Measurements from ENCODE around the gene TANC1.
"Not testable (repeated sequence)": the region's sequence is repeated elsewhere in the genome, so short reads cannot be mapped to it uniquely, and the experiment has no call there.

TANC1 gene

GRCh38 chr2:159136391-159136790 lies 168.0 kb downstream of the TANC1 start:
- peaks cover 30% of the 10 kb centered on the region for H3K4me1 ChIP-seq (ENCODE audit: control insufficient read depth, insufficient read depth, low read length)
- H3K27me3 ChIP-seq (ENCODE audit: control insufficient read depth, insufficient read depth, low read length): no peaks in the 10 kb centered on the region
- H3K9me3 ChIP-seq (ENCODE audit: control insufficient read depth, low read length): no peaks in the 10 kb centered on the region
- H3K9ac ChIP-seq (ENCODE audit: low read length): no peak overlapping the region
- H3K4me3 ChIP-seq (ENCODE audit: low read length): no peak overlapping the region
- H3K36me3 ChIP-seq (ENCODE audit: control insufficient read depth, insufficient read depth, low read length): no peaks in the 10 kb centered on the region

DNA sequence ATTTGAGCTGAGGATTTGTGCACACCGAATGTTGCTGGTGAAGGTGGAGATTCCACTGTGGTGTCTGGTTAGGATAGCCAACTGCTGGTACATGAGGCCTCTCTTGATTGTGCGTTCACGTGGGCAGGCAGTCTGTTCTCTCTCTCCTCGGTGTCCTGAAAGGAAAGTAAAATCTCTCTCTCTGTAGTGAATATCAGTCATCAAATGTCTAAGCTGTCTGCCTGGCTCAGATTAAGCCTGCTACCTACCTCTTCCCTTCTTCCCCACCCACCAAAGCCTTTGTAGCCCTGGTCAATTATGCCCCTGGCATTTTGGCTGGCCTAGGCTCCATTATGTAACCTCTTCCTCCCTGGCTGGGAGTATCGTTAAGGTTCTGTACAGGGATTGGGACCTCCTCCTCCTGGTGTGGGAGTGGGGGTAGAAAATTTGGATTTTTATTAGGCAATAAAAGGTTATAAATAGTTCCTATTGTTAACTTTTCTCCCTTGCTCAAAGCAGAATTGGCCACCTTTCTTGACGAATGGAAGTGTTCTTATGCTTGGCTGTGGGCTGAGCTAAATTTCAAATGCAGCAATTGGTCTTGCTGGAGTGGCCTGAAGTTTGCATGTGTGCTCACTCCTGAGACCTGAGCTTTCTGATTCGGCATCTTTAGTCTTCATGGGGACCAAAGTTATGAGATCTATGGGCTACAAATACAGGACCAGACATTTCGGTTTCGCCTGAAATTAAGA lies 169.2 kb downstream of the TANC1 start:
- no peak overlapping the region for H3K9ac ChIP-seq (ENCODE audit: low read length)
- peaks cover 25% of the 10 kb centered on the region for H3K4me1 ChIP-seq (ENCODE audit: control insufficient read depth, insufficient read depth, low read length)
- no peaks in the 10 kb centered on the region for H3K36me3 ChIP-seq (ENCODE audit: control insufficient read depth, insufficient read depth, low read length)
- no peaks in the 10 kb centered on the region for H3K27me3 ChIP-seq (ENCODE audit: control insufficient read depth, insufficient read depth, low read length)
- no peaks in the 10 kb centered on the region for H3K9me3 ChIP-seq (ENCODE audit: control insufficient read depth, low read length)
- no peak overlapping the region for H3K4me3 ChIP-seq (ENCODE audit: low read length)

GRCh38 chr2:159138642-159139182 lies 170.3 kb downstream of the TANC1 start:
- H3K4me3 ChIP-seq (ENCODE audit: low read length): no peak overlapping the region
- H3K4me1 ChIP-seq (ENCODE audit: control insufficient read depth, insufficient read depth, low read length): peaks cover 25% of the 10 kb centered on the region

GRCh38 chr2:159139216-159139933 lies 170.9 kb downstream of the TANC1 start:
- Histone ChIP-seq H3K9ac (ENCODE audit: low read length) (no peak overlapping the region), H3K4me1 (ENCODE audit: control insufficient read depth, insufficient read depth, low read length) (peaks cover 25% of the 10 kb centered on the region), H3K9me3 (ENCODE audit: control insufficient read depth, low read length) (no peaks in the 10 kb centered on the region), H3K4me3 (ENCODE audit: low read length) (no peak overlapping the region), H3K36me3 (ENCODE audit: control insufficient read depth, insufficient read depth, low read length) (no peaks in the 10 kb centered on the region), H3K27me3 (ENCODE audit: control insufficient read depth, insufficient read depth, low read length) (no peaks in the 10 kb centered on the region)

More at GRCh38 chr2:159138642-159139182, 170.3 kb downstream of the TANC1 start:
- Histone ChIP-seq H3K9me3 (ENCODE audit: control insufficient read depth, low read length) (no peaks in the 10 kb centered on the region), H3K27me3 (ENCODE audit: control insufficient read depth, insufficient read depth, low read length) (no peaks in the 10 kb centered on the region), H3K9ac (ENCODE audit: low read length) (no peak overlapping the region), H3K36me3 (ENCODE audit: control insufficient read depth, insufficient read depth, low read length) (no peaks in the 10 kb centered on the region)

- H3K9ac ChIP-seq (ENCODE audit: low read length): no peak overlapping the region
- H3K4me3 ChIP-seq (ENCODE audit: low read length): no peak overlapping the region
- H3K27me3 ChIP-seq (ENCODE audit: control insufficient read depth, insufficient read depth, low read length): no peaks in the 10 kb centered on the region
- H3K36me3 ChIP-seq (ENCODE audit: control insufficient read depth, insufficient read depth, low read length): no peaks in the 10 kb centered on the region
- H3K9me3 ChIP-seq (ENCODE audit: control insufficient read depth, low read length): no peaks in the 10 kb centered on the region
- peaks cover 21% of the 10 kb centered on the region for H3K4me1 ChIP-seq (ENCODE audit: control insufficient read depth, insufficient read depth, low read length)
Measured at GRCh38 chr2:159140070-159140769, 171.8 kb downstream of the TANC1 start.

DNA sequence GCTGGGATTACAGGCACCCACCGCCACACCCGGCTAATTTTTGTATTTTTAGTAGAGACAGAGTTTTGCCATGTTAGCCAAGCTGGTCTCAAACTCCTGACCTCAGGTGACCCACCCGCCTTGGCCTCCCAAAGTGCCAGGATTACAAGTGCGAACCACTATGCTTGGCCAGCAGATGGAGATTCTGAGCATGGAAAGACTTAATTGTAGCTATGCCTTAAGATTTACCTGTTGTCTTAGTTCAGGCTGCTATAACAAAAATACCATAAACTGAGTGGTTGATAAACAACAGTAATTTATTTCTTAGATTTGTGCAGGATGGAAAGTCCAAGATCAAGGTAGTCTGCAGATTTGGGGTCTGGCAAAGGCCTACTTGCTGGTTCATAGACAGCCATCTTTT lies 172.4 kb downstream of the TANC1 start:
- H3K27me3 ChIP-seq (ENCODE audit: control insufficient read depth, insufficient read depth, low read length); H3K4me3 ChIP-seq (ENCODE audit: low read length); H3K9ac ChIP-seq (ENCODE audit: low read length); H3K36me3 ChIP-seq (ENCODE audit: control insufficient read depth, insufficient read depth, low read length); H3K9me3 ChIP-seq (ENCODE audit: control insufficient read depth, low read length): not testable (repeated sequence)
- H3K4me1 ChIP-seq (ENCODE audit: control insufficient read depth, insufficient read depth, low read length): peaks cover 15% of the 10 kb centered on the region

DNA sequence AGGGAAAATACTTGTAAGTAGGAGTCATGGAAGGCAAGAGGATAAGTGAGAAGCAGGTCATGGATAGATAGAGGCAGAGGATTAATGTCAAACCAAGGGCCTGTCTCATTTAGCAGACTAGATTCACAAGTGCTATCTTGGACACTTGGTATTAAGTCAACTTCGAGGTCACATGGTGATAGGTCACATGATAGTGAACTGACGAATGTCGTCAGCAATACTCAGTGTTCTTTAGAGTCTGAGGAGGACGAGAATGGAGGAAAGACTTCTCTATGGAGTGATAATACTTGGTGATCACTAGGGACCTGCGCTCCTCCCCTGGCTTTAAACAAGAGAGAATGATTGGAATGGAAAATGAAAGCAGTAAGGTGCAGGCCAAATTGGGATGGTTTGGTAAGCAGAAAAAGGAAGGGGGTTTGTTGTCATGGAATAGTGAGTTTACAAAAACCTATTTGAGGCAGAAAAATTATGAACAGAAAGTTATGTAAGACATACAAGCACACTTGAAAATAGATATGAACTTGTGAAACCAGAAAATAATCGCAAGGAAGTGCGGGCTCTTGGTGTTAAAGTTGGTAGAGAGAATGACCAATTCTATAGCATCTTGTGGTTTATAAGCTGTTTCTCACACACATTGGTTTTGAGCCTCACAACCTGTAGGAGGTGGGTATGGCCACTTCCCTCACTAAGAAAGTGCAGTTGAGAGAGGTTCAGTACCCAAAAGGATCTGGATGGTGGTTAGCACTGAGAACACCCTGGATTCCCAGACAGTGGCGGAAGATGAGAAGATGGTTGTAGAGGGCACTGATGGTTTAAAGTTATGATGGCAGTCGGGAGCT lies 176.6 kb downstream of the TANC1 start:
- Histone ChIP-seq H3K4me1 (ENCODE audit: control insufficient read depth, insufficient read depth, low read length) (peaks cover 22% of the 10 kb centered on the region), H3K9me3 (ENCODE audit: control insufficient read depth, low read length) (no peaks in the 10 kb centered on the region), H3K36me3 (ENCODE audit: control insufficient read depth, insufficient read depth, low read length) (no peaks in the 10 kb centered on the region), H3K27me3 (ENCODE audit: control insufficient read depth, insufficient read depth, low read length) (no peaks in the 10 kb centered on the region), H3K4me3 (ENCODE audit: low read length) (no peak overlapping the region), H3K9ac (ENCODE audit: low read length) (no peak overlapping the region)

- Histone ChIP-seq H3K27me3 (ENCODE audit: control insufficient read depth, insufficient read depth, low read length) (no peaks in the 10 kb centered on the region), H3K9ac (ENCODE audit: low read length) (no peak overlapping the region), H3K4me1 (ENCODE audit: control insufficient read depth, insufficient read depth, low read length) (peaks cover 30% of the 10 kb centered on the region), H3K36me3 (ENCODE audit: control insufficient read depth, insufficient read depth, low read length) (no peaks in the 10 kb centered on the region), H3K4me3 (ENCODE audit: low read length) (no peak overlapping the region), H3K9me3 (ENCODE audit: control insufficient read depth, low read length) (no peaks in the 10 kb centered on the region)
Measured at GRCh38 chr2:159145745-159146354, 177.4 kb downstream of the TANC1 start.

- H3K4me1 ChIP-seq (ENCODE audit: control insufficient read depth, insufficient read depth, low read length): peaks cover 37% of the 10 kb centered on the region
Measured at GRCh38 chr2:159146996-159147666, 178.7 kb downstream of the TANC1 start.

GRCh38 chr2:159147690-159148089 lies 179.2 kb downstream of the TANC1 start:
- Histone ChIP-seq H3K9ac (ENCODE audit: low read length) (no peak overlapping the region), H3K4me1 (ENCODE audit: control insufficient read depth, insufficient read depth, low read length) (peaks cover 39% of the 10 kb centered on the region), H3K9me3 (ENCODE audit: control insufficient read depth, low read length) (no peaks in the 10 kb centered on the region), H3K27me3 (ENCODE audit: control insufficient read depth, insufficient read depth, low read length) (no peaks in the 10 kb centered on the region), H3K36me3 (ENCODE audit: control insufficient read depth, insufficient read depth, low read length) (no peaks in the 10 kb centered on the region), H3K4me3 (ENCODE audit: low read length) (no peak overlapping the region)

More at GRCh38 chr2:159146996-159147666, 178.7 kb downstream of the TANC1 start:
- Histone ChIP-seq H3K9ac (ENCODE audit: low read length) (peak overlapping the region; percentile 40), H3K9me3 (ENCODE audit: control insufficient read depth, low read length) (no peaks in the 10 kb centered on the region), H3K4me3 (ENCODE audit: low read length) (no peak overlapping the region), H3K36me3 (ENCODE audit: control insufficient read depth, insufficient read depth, low read length) (no peaks in the 10 kb centered on the region), H3K27me3 (ENCODE audit: control insufficient read depth, insufficient read depth, low read length) (no peaks in the 10 kb centered on the region)

- Histone ChIP-seq H3K9ac (ENCODE audit: low read length) (no peak overlapping the region), H3K36me3 (ENCODE audit: control insufficient read depth, insufficient read depth, low read length) (no peaks in the 10 kb centered on the region), H3K4me1 (ENCODE audit: control insufficient read depth, insufficient read depth, low read length) (peaks cover 51% of the 10 kb centered on the region), H3K4me3 (ENCODE audit: low read length) (no peak overlapping the region), H3K9me3 (ENCODE audit: control insufficient read depth, low read length) (no peaks in the 10 kb centered on the region), H3K27me3 (ENCODE audit: control insufficient read depth, insufficient read depth, low read length) (no peaks in the 10 kb centered on the region)
Measured at GRCh38 chr2:159148901-159149300, 180.5 kb downstream of the TANC1 start.

Measured in mucosa of stomach (tissue), 1 donor.